Duodenal mucosa (tissue), 2 donors: Measurements from ENCODE around the gene KLC1.

Experiments
- H3K27ac ChIP-seq: one replicate; pipeline ENCODE4 v1.7.0; 2013; ENCODE audit warnings: low read depth, low read length
- H3K27me3 ChIP-seq, 2 donors: one replicate each; pipeline ENCODE4 v1.7.0; 2013; ENCODE audit warnings: low read length in 2 of 2, control low read depth in 1 of 2; ENCODE audit not compliant: insufficient read depth in 2 of 2, control insufficient read depth in 1 of 2
- H3K36me3 ChIP-seq, 2 donors: one replicate each; pipeline ENCODE4 v1.7.0; 2013; ENCODE audit warnings: low read length in 2 of 2, control low read depth in 1 of 2; ENCODE audit not compliant: insufficient read depth in 2 of 2, control insufficient read depth in 1 of 2
- H3K4me1 ChIP-seq, 2 donors: one replicate each; pipeline ENCODE4 v1.7.0; 2013; ENCODE audit warnings: low read length in 2 of 2, control low read depth in 1 of 2; ENCODE audit not compliant: insufficient read depth in 2 of 2, control insufficient read depth in 1 of 2
- H3K4me3 ChIP-seq, 2 donors: one replicate each; pipeline ENCODE4 v1.7.0; 2013; ENCODE audit warnings: low read length in 2 of 2, low read depth in 1 of 2
- H3K9ac ChIP-seq, 2 donors: one replicate each; pipeline ENCODE4 v1.7.0; 2013; ENCODE audit warnings: low read length in 2 of 2, low read depth in 1 of 2
- H3K9me3 ChIP-seq, 2 donors: one replicate each; pipeline ENCODE4 v1.7.0; 2013; ENCODE audit warnings: low read length in 2 of 2, control low read depth in 1 of 2; ENCODE audit not compliant: control insufficient read depth in 1 of 2

The KLC1 gene

GRCh38 chr14:103738701-103739451 is 109.9 kb downstream of the KLC1 start:
- H3K9me3 ChIP-seq, result no peaks in the 10 kb centered on the region
- H3K4me3 ChIP-seq, result no peak overlapping the region
- peaks cover 0 to 6% of the 10 kb centered on the region in 2 donors for H3K4me1 ChIP-seq
- no peak overlapping the region for H3K27ac ChIP-seq
- no peaks in the 10 kb centered on the region for H3K27me3 ChIP-seq
- H3K36me3 ChIP-seq, result peaks cover 24 to 85% of the 10 kb centered on the region in 2 donors
- H3K9ac ChIP-seq, result no peak overlapping the region

- H3K9ac ChIP-seq, result no peak overlapping the region
- H3K27ac ChIP-seq, result no peak overlapping the region
- no peaks in the 10 kb centered on the region for H3K27me3 ChIP-seq
- H3K36me3 ChIP-seq, result peaks cover 24 to 83% of the 10 kb centered on the region in 2 donors
- no peak overlapping the region for H3K4me3 ChIP-seq
- H3K4me1 ChIP-seq, result peaks cover 0 to 6% of the 10 kb centered on the region in 2 donors
- H3K9me3 ChIP-seq, result no peaks in the 10 kb centered on the region
Measured at GRCh38 chr14:103739466-103739792, 110.4 kb downstream of the KLC1 start.

GRCh38 chr14:103739793-103740501 is 110.9 kb downstream of the KLC1 start:
- no peaks in the 10 kb centered on the region for H3K9me3 ChIP-seq
- no peak overlapping the region for H3K9ac ChIP-seq
- no peak overlapping the region for H3K4me3 ChIP-seq
- no peak overlapping the region for H3K27ac ChIP-seq
- H3K27me3 ChIP-seq, result no peaks in the 10 kb centered on the region
- H3K4me1 ChIP-seq, result peaks cover 2 to 6% of the 10 kb centered on the region in 2 donors
- H3K36me3 ChIP-seq, result peaks cover 21 to 85% of the 10 kb centered on the region in 2 donors

- H3K9ac ChIP-seq, result no peak overlapping the region
- H3K4me3 ChIP-seq, result no peak overlapping the region
- peaks cover 18 to 78% of the 10 kb centered on the region in 2 donors for H3K36me3 ChIP-seq
- H3K27me3 ChIP-seq, result no peaks in the 10 kb centered on the region
- peaks cover 6 to 7% of the 10 kb centered on the region in 2 donors for H3K4me1 ChIP-seq
- no peak overlapping the region for H3K27ac ChIP-seq
- H3K9me3 ChIP-seq, result no peaks in the 10 kb centered on the region
Measured at GRCh38 chr14:103740991-103741689, 112.1 kb downstream of the KLC1 start.

GRCh38 chr14:103741876-103742275 is 112.9 kb downstream of the KLC1 start:
- Histone ChIP-seq H3K4me1 (peaks cover 6 to 7% of the 10 kb centered on the region in 2 donors), H3K27me3 (no peaks in the 10 kb centered on the region), H3K4me3 (no peak overlapping the region), H3K27ac (no peak overlapping the region), H3K9me3 (no peaks in the 10 kb centered on the region), H3K9ac (no peak overlapping the region), H3K36me3 (peaks cover 25 to 80% of the 10 kb centered on the region in 2 donors)

GRCh38 chr14:103742499-103743255 is 113.7 kb downstream of the KLC1 start:
- Histone ChIP-seq H3K27me3 (no peaks in the 10 kb centered on the region), H3K36me3 (peaks cover 23 to 78% of the 10 kb centered on the region in 2 donors), H3K4me1 (peaks cover 6 to 7% of the 10 kb centered on the region in 2 donors), H3K9ac (no peak overlapping the region), H3K27ac (no peak overlapping the region), H3K4me3 (no peak overlapping the region), H3K9me3 (no peaks in the 10 kb centered on the region)

GRCh38 chr14:103743691-103744090 is 114.7 kb downstream of the KLC1 start:
- H3K9me3 ChIP-seq, result no peaks in the 10 kb centered on the region
- H3K4me1 ChIP-seq, result peaks cover 6 to 7% of the 10 kb centered on the region in 2 donors
- H3K9ac ChIP-seq, result no peak overlapping the region
- no peak overlapping the region for H3K27ac ChIP-seq
- H3K36me3 ChIP-seq, result peaks cover 13 to 77% of the 10 kb centered on the region in 2 donors
- no peaks in the 10 kb centered on the region for H3K27me3 ChIP-seq
- H3K4me3 ChIP-seq, result no peak overlapping the region

GRCh38 chr14:103744621-103745395 is 115.8 kb downstream of the KLC1 start:
- peaks cover 13 to 74% of the 10 kb centered on the region in 2 donors for H3K36me3 ChIP-seq
- H3K9ac ChIP-seq, result no peak overlapping the region
- no peaks in the 10 kb centered on the region for H3K27me3 ChIP-seq
- peaks cover 6 to 7% of the 10 kb centered on the region in 2 donors for H3K4me1 ChIP-seq
- H3K4me3 ChIP-seq, result no peak overlapping the region
- no peak overlapping the region for H3K27ac ChIP-seq
- H3K9me3 ChIP-seq, result no peaks in the 10 kb centered on the region

GRCh38 chr14:103745424-103745823 is 116.4 kb downstream of the KLC1 start:
- Histone ChIP-seq H3K4me1 (peaks cover 6 to 7% of the 10 kb centered on the region in 2 donors), H3K9ac (no peak overlapping the region), H3K36me3 (peaks cover 13 to 73% of the 10 kb centered on the region in 2 donors), H3K27ac (no peak overlapping the region), H3K9me3 (no peaks in the 10 kb centered on the region), H3K27me3 (no peaks in the 10 kb centered on the region), H3K4me3 (no peak overlapping the region)
